Thoracic aorta (tissue), 2 donors: ENCODE data around the gene MAPK4. TPM values are rescaled to one million over a fixed set of nuclear protein-coding genes. Genes with fewer than 3 reads are reported as not detected.

Experiments used
- ATAC-seq: fragments of 150-250 bp; one replicate; pipeline ENCODE4 v1.8.0; 2017; ENCODE audit warnings: low read depth; ENCODE audit not compliant: insufficient number of reproducible peaks, low FRiP score
- DNase-seq: peaks from one replicate; pipeline ENCODE4 v3.0.0-alpha.2; 2020; ENCODE audit warnings: low spot score
- H3K27ac ChIP-seq, 2 donors: fragments of 200-600 bp; sonication (generic); 1 replicate in 1 of 2; 2 replicates in 1 of 2; pipeline ENCODE4 v1.5.1; 2016; ENCODE audit warnings: mild to moderate bottlenecking in 2 of 2, moderate library complexity in 2 of 2
- H3K27me3 ChIP-seq: fragments of 200-600 bp; sonication (generic); replicated peaks from 2 replicates; pipeline ENCODE4 v1.6.0; 2016; ENCODE audit warnings: mild to moderate bottlenecking; ENCODE audit not compliant: insufficient read depth
- H3K36me3 ChIP-seq: fragments of 200-600 bp; sonication (generic); one replicate; pipeline ENCODE4 v1.5.1; 2016
- H3K4me1 ChIP-seq, 2 donors: fragments of 200-600 bp; sonication (generic); 1 replicate in 1 of 2; 2 replicates in 1 of 2; pipeline versions ENCODE4 v1.5.1 to v1.6.0; 2016; ENCODE audit warnings: low read depth in 2 of 2, mild to moderate bottlenecking in 1 of 2; ENCODE audit not compliant: control insufficient read depth in 1 of 2
- H3K4me3 ChIP-seq: fragments of 200-600 bp; sonication (generic); 2 replicates; pipeline ENCODE4 v1.5.1; 2016; ENCODE audit warnings: mild to moderate bottlenecking
- H3K9me3 ChIP-seq: fragments of 200-600 bp; sonication (generic); 2 replicates; pipeline ENCODE4 v1.5.1; 2016
- CTCF ChIP-seq: fragments of 200-600 bp; sonication (generic); IDR thresholded peaks from one replicate; pipeline ENCODE4 v1.5.1; 2019; ENCODE audit warnings: antibody characterized with exemption
- total RNA-seq, 2 donors: library from RNA; depleted of rRNA; stranded (reverse); fragments of >200 nt; gene quantifications; one replicate each; pipeline versions ENCODE4 v1.1.0 to v1.2.3, GENCODE V29; 2016

The MAPK4 gene
- total RNA-seq, 2 donors from 2014 or later = 1.5 to 4.0 TPM

- Histone ChIP-seq H3K4me3 (no peak overlapping the region), H3K27ac (no peak overlapping the region), H3K4me1 (peaks cover 11 to 29% of the 10 kb centered on the region in 2 donors), H3K27me3 (no peaks in the 10 kb centered on the region), H3K9me3 (no peaks in the 10 kb centered on the region), H3K36me3 (no peaks in the 10 kb centered on the region)
- no peak for ATAC-seq
- no peak for DNase-seq
- TF ChIP-seq CTCF = no peak
These were observed 79.1 kb downstream of the MAPK4 start for GRCh38 chr18:50638884-50639420.

GRCh38 chr18:50639711-50640110, 79.8 kb downstream of the MAPK4 start:
- H3K27ac ChIP-seq = no peak overlapping the region
- DNase-seq (no peak), ATAC-seq (no peak)
- H3K27me3 ChIP-seq = no peaks in the 10 kb centered on the region
- no peak overlapping the region for H3K4me3 ChIP-seq
- TF ChIP-seq CTCF = no peak
- peaks cover 11 to 29% of the 10 kb centered on the region in 2 donors for H3K4me1 ChIP-seq
- no peaks in the 10 kb centered on the region for H3K9me3 ChIP-seq
- no peaks in the 10 kb centered on the region for H3K36me3 ChIP-seq

- Histone ChIP-seq H3K4me1 (peaks cover 11 to 28% of the 10 kb centered on the region in 2 donors), H3K4me3 (no peak overlapping the region), H3K27me3 (no peaks in the 10 kb centered on the region), H3K36me3 (no peaks in the 10 kb centered on the region), H3K27ac (no peak overlapping the region), H3K9me3 (no peaks in the 10 kb centered on the region)
- no peak for ATAC-seq
- no peak for DNase-seq
- no peak for TF ChIP-seq CTCF
These were observed 82.6 kb downstream of the MAPK4 start for GRCh38 chr18:50642439-50642838.

- ATAC-seq (no peak), DNase-seq (no peak)
- no peaks in the 10 kb centered on the region for H3K36me3 ChIP-seq
- H3K27me3 ChIP-seq = no peaks in the 10 kb centered on the region
- no peak for TF ChIP-seq CTCF
- H3K9me3 ChIP-seq = no peaks in the 10 kb centered on the region
- H3K4me1 ChIP-seq = peaks cover 0 to 20% of the 10 kb centered on the region in 2 donors
- H3K4me3 ChIP-seq = no peak overlapping the region
- no peak overlapping the region for H3K27ac ChIP-seq
These were observed 84.3 kb downstream of the MAPK4 start for GRCh38 chr18:50644146-50644545.

- DNase-seq (no peak), ATAC-seq (no peak)
- H3K4me3 ChIP-seq = no peak overlapping the region
- TF ChIP-seq CTCF = no peak
- no peaks in the 10 kb centered on the region for H3K9me3 ChIP-seq
- H3K27ac ChIP-seq = no peak overlapping the region
- H3K27me3 ChIP-seq = no peaks in the 10 kb centered on the region
- no peaks in the 10 kb centered on the region for H3K36me3 ChIP-seq
- H3K4me1 ChIP-seq = peaks cover 4 to 20% of the 10 kb centered on the region in 2 donors
These were observed 84.9 kb downstream of the MAPK4 start for GRCh38 chr18:50644807-50645206.
